ENCODE measurements around the gene IMPDH2. TPM values are rescaled to one million over a fixed set of nuclear protein-coding genes. Genes with fewer than 3 reads are reported as not detected.

IMPDH2 gene
- total and polyA plus RNA-seq, 2 donors: 192 to 247 TPM

DNA sequence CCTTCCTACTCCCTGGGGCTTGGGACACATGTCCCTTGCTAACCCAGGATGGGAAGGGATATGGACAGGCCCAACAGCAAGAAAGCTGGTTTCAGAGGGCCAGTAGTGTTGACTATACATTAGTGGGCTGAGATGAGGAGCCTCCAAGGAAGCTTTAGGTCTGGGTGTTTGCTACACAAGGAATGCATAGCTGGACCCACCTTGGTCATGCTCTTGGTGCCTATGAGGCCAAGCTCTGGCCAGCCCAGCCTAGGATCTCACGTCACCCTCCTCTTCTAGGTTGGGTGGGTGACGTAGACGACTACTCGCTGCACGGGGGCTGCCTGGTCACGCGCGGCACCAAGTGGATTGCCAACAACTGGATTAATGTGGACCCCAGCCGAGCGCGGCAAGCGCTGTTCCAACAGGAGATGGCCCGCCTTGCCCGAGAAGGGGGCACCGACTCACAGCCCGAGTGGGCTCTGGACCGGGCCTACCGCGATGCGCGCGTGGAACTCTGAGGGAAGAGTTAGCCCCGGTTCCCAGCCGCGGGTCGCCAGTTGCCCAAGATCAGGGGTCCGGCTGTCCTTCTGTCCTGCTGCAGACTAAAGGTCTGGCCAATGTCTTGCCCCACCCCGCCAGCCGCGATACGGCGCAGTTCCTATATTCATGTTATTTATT, 22.7 kb downstream of the IMPDH2 start:
- H3K4me1 ChIP-seq (ENCODE audit: insufficient read depth): no peaks in the 10 kb centered on the region
- H3K27ac ChIP-seq (ENCODE audit: low read depth): peak overlapping the region; percentile 88
- no peaks in the 10 kb centered on the region for H3K36me3 ChIP-seq (ENCODE audit: insufficient read depth)
- WGBS: under 1% methylated on average over 32 of the region's 32 CpGs
- peak overlapping the region; percentile 51 for H3K4me3 ChIP-seq (ENCODE audit: low read depth, low read length)
- DNase-seq (ENCODE audit: extremely low spot score): no peak

- no peak overlapping the region for H3K27ac ChIP-seq (ENCODE audit: low read depth)
- peak overlapping the region; percentile 51 for H3K4me3 ChIP-seq (ENCODE audit: low read depth, low read length)
- H3K36me3 ChIP-seq (ENCODE audit: insufficient read depth): no peaks in the 10 kb centered on the region
- 91% methylated on average over 5 of the region's 5 CpGs for WGBS
- H3K4me1 ChIP-seq (ENCODE audit: insufficient read depth): no peaks in the 10 kb centered on the region
- no peak for DNase-seq (ENCODE audit: extremely low spot score)
Observed at GRCh38 chr3:49005998-49006397, 23.2 kb downstream of the IMPDH2 start.

DNA sequence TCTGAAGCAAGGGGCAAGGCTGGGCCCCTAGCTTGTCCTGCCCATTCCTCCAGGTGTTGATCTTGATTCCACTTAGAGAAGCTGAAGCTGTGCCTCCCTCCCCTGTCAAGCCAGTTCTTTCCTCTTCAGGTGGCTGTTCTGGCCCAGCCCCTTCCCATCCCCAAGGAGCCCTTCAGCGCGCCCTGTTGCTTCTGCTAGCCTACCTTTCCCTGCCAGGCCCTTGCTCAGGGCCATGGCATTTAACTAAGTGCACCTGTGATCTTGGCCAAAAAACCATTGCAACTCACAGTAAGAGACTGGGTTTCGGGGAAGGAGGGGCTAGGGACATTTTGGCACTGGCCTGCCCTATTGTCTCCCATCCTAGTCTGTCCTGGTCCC, 23.9 kb downstream of the IMPDH2 start:
- Histone ChIP-seq H3K4me3 (ENCODE audit: low read depth, low read length) (no peak overlapping the region), H3K27ac (ENCODE audit: low read depth) (no peak overlapping the region), H3K36me3 (ENCODE audit: insufficient read depth) (no peaks in the 10 kb centered on the region), H3K4me1 (ENCODE audit: insufficient read depth) (no peaks in the 10 kb centered on the region)
- DNase-seq (ENCODE audit: extremely low spot score): no peak
- 95% methylated on average over 3 of the region's 3 CpGs for WGBS

DNA sequence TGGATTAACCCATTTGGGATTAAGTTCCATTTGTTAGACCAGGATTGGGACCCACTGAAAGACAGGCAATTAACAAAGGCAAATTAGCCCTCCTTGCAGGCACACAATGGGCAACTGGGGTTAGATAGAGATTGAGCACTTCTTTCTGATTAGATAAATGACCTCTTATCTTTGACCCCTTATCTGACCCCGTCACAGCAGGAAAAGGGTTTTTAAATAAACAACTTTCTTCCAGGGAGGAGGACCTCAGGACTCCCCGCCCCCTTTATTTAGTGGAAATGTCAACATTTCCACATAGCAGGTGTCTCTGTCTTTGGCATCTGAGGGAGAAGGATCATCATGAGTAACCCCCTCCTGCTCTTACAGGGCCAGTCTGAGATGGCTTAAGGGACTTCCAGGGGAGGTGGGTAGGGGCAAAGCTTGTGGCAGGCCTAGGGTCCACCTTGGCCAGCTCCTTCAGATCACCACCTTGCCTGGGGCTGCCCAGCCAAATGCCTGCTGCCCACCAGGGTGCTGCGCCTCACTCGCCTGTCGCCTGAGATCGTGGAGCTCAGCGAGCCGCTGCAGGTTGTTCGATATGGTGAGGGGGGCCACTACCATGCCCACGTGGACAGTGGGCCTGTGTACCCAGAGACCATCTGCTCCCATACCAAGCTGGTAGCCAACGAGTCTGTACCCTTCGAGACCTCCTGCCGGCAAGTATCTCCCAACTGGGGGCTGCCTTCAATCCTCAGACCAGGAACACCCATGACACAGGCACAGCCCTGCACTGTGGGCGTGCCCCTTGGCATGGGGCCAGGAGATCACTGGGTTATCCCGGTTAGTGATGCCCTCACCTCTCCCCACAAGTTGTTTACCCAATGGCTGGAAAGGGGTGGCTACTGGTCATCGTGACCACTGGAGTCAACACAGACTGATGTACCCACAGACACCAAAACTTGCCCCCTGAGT, 24.6 kb downstream of the IMPDH2 start:
- Histone ChIP-seq H3K36me3 (ENCODE audit: insufficient read depth) (no peaks in the 10 kb centered on the region), H3K4me1 (ENCODE audit: insufficient read depth) (no peaks in the 10 kb centered on the region), H3K4me3 (ENCODE audit: low read depth, low read length) (no peak overlapping the region), H3K27ac (ENCODE audit: low read depth) (no peak overlapping the region)
- DNase-seq (ENCODE audit: extremely low spot score): no peak
- WGBS: 87% methylated on average over 16 of the region's 16 CpGs

GRCh38 chr3:49001155-49001554, 28.0 kb downstream of the IMPDH2 start:
- 91% methylated on average over 6 of the region's 6 CpGs for WGBS
- Histone ChIP-seq H3K4me3 (ENCODE audit: low read depth, low read length) (no peak overlapping the region), H3K4me1 (ENCODE audit: insufficient read depth) (no peaks in the 10 kb centered on the region), H3K27ac (ENCODE audit: low read depth) (no peak overlapping the region), H3K36me3 (ENCODE audit: insufficient read depth) (no peaks in the 10 kb centered on the region)
- DNase-seq (ENCODE audit: extremely low spot score): no peak

DNA sequence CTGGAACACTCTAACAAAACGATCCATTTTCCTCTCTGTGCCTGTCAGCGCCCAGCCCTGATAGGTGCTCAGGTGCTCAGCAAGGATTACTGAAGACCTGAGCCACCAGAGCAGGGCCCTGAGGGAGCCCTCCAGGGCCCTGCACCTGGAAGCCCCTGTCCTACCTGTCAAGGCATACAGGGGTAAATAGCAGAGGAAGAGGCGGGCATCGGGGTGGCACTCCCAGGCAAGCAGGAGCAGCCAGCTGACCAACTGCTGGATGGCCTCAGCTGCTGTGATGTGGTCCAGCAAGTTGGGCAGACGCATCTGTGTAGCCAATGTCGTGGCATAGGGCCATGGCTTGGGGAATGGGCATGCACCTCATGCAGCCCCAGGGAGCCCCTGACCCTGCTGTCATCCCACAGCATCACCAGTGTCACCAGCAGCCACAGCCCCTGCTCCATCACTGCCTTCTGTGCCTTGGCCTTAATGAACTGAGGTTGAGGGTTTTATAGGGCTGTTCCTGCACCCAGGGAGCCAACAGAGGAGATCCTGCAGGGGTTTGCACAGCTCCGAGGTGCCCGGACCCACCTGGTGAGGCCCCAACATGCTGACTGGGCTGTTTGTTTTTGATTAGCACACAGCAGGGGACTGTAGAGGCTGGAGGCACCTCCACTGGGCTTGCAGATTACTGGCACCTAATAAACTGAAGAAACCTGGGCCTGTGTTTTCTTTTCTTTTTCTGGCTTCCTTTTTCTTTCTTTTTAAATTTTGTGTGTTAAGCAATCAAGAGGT, 29.9 kb downstream of the IMPDH2 start:
- H3K27ac ChIP-seq (ENCODE audit: low read depth): no peak overlapping the region

DNA sequence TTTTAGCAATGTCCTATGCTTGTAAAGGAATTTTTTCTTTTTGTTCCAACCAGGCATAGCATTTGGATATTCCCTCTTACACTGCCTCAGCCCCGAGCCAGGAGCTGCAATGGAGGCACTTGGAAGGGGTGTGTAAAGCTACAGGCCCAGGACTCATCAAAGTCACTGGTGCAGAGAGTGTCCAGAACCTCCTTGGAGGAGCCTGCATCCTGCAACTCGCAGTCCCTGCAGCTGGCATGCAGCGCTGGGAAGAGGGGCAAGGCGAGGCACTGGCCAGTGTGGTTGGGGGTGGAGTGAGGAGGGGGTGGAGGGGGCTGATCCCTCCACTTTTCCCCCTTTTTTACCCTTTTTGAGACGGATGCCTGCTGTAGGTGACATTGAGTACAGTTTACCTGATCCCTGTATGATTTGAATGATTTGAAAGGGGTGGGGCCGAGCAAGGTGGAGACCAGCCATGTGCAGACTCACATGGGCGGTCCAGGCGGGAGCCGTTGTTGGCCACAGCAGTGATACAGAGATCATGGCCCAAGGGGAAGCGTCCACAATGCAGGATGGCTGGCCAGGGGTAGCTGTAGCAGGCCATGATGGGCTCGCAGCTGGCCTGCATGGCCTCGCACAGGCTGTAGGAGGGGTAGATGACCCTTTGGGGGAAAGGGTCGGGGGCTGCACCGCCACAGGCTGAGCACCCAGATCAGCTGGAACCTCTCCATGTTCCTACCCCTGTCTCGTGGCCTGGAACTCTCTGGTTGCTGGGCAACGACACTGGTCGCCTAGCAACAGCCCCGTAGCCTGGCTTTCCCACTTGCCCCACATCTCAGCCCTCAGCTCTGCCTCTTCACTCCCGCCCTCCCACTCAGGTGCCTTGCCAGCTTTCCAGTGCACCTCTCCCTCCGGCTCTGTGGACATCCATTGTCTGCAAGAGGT, 31.2 kb downstream of the IMPDH2 start:
- 72% methylated on average over 20 of the region's 20 CpGs for WGBS
- H3K27ac ChIP-seq (ENCODE audit: low read depth): no peak overlapping the region
- H3K4me3 ChIP-seq (ENCODE audit: low read depth, low read length): no peak overlapping the region
- H3K4me1 ChIP-seq (ENCODE audit: insufficient read depth): no peaks in the 10 kb centered on the region
- no peaks in the 10 kb centered on the region for H3K36me3 ChIP-seq (ENCODE audit: insufficient read depth)
- no peak for DNase-seq (ENCODE audit: extremely low spot score)

More for the DNA sequence above, 29.9 kb downstream of the IMPDH2 start:
- no peak for DNase-seq (ENCODE audit: extremely low spot score)
- Histone ChIP-seq H3K4me3 (ENCODE audit: low read depth, low read length) (no peak overlapping the region), H3K36me3 (ENCODE audit: insufficient read depth) (no peaks in the 10 kb centered on the region), H3K4me1 (ENCODE audit: insufficient read depth) (no peaks in the 10 kb centered on the region)
- 76% methylated on average over 8 of the region's 8 CpGs for WGBS

DNA sequence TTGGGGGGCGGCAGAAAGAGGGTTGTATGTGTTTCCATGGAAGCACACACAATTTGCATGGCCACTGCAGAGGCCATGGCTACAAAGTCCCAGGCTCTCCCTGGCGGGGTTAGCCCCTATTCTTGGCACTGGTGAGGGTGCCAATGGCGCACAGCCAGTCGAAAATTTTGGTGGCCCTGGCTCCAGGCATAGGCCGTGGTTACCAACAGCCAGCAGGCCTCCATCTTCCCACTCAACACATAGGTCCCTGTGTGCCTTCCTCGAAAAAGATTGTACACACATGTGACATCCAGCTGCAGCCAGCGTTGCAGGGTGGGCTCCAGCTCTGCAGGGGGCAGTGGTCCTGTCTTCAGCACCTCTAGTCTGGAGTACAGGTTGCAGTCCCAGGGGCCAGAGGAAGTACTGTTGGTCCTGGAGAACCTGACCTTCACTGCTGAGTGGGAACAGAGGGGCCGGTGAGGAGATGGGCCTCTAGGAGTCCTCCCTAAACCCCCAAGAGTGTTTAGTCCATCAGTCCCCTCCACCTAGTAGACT, 32.0 kb downstream of the IMPDH2 start:
- H3K27ac ChIP-seq (ENCODE audit: low read depth): no peak overlapping the region
- no peak for DNase-seq (ENCODE audit: extremely low spot score)
- no peaks in the 10 kb centered on the region for H3K36me3 ChIP-seq (ENCODE audit: insufficient read depth)
- 79% methylated on average over 8 of the region's 8 CpGs for WGBS
- no peaks in the 10 kb centered on the region for H3K4me1 ChIP-seq (ENCODE audit: insufficient read depth)
- no peak overlapping the region for H3K4me3 ChIP-seq (ENCODE audit: low read depth, low read length)

GRCh38 chr3:48996640-48997039, 32.6 kb downstream of the IMPDH2 start:
- Histone ChIP-seq H3K4me1 (ENCODE audit: insufficient read depth) (no peaks in the 10 kb centered on the region), H3K36me3 (ENCODE audit: insufficient read depth) (no peaks in the 10 kb centered on the region), H3K27ac (ENCODE audit: low read depth) (no peak overlapping the region), H3K4me3 (ENCODE audit: low read depth, low read length) (no peak overlapping the region)
- 92% methylated on average over 8 of the region's 8 CpGs for WGBS
- no peak for DNase-seq (ENCODE audit: extremely low spot score)

DNA sequence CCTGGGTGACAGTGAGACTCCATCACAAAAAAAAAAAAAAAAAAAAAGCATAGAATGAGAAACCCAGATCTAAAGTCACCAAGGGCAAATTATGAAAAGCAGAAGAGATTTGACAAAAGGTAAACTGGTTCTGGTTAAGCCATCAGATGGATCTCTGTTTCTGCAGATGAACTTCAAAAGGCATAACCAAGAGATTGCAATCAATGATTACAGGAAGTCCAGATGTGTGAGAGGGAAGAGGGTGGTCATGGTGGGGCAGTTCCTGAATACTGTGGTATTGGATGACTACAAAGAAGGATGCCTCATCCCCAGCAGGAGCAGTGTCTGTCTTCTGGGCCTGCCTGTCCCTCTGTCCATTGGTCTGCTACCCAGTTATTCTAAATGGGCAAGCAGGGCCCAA, 35.4 kb downstream of the IMPDH2 start:
- Histone ChIP-seq H3K4me3 (ENCODE audit: low read depth, low read length) (no peak overlapping the region), H3K27ac (ENCODE audit: low read depth) (no peak overlapping the region), H3K4me1 (ENCODE audit: insufficient read depth) (no peaks in the 10 kb centered on the region), H3K36me3 (ENCODE audit: insufficient read depth) (no peaks in the 10 kb centered on the region)
- DNase-seq (ENCODE audit: extremely low spot score): no peak

GRCh38 chr3:48991851-48992545, 37.2 kb downstream of the IMPDH2 start:
- 75% methylated on average over 5 of the region's 5 CpGs for WGBS
- Histone ChIP-seq H3K27ac (ENCODE audit: low read depth) (no peak overlapping the region), H3K36me3 (ENCODE audit: insufficient read depth) (no peaks in the 10 kb centered on the region), H3K4me3 (ENCODE audit: low read depth, low read length) (no peak overlapping the region), H3K4me1 (ENCODE audit: insufficient read depth) (no peaks in the 10 kb centered on the region)
- DNase-seq (ENCODE audit: extremely low spot score): no peak
